IMR-90 (cell line): ENCODE measurements around the gene ANK2. TPM values are rescaled to one million over a fixed set of nuclear protein-coding genes. Genes with fewer than 3 reads are reported as not detected.

ENCODE experiments used
- ATAC-seq: fragments of 200-7000 bp; cut with Tn5 transposase; 2 replicates; pipeline ENCODE4 v1.9.1; 2020; ENCODE audit warnings: low read depth, mild to moderate bottlenecking, moderate library complexity
- BruUV-seq: library from RNA; stranded (reverse); fragments of 400-500 nt; replicated peaks from 2 replicates; lab custom pipeline; 2021; lab: Mats Ljungman, UMichigan
- CTCF ChIA-PET: fragments of 300-600 bp; formaldehyde crosslinking; extraction: SDS; loops from one replicate; lab custom pipeline; 2021; ENCODE audit warnings: antibody characterized with exemption; lab: Yijun Ruan, JAX
- POLR2A ChIA-PET: fragments of 300-600 bp; sonication (Branson Sonifier 250); formaldehyde crosslinking; loops from one replicate; lab custom pipeline; 2022; ENCODE audit warnings: antibody characterized with exemption; ENCODE audit not compliant: unreplicated experiment; lab: Charles Lee
- DNase-seq: peaks from one replicate; pipeline ENCODE4 v3.0.0; 2013
- H2AFZ ChIP-seq: replicated peaks from 2 replicates; pipeline ENCODE3; 2013; ENCODE audit warnings: low read length, mild to moderate bottlenecking; ENCODE audit not compliant: poor library complexity
- H2AK5ac ChIP-seq: 2 replicates; pipeline ENCODE4 v1.6.1; 2013; ENCODE audit warnings: low read depth, low read length, inconsistent platforms
- H2AK9ac ChIP-seq: replicated peaks from 2 replicates; pipeline ENCODE3; 2013; ENCODE audit warnings: mild to moderate bottlenecking, low read depth, low read length, moderate library complexity; ENCODE audit not compliant: poor library complexity
- H2BK120ac ChIP-seq: 2 replicates; pipeline ENCODE4 v1.6.1; 2013; ENCODE audit warnings: low read depth, low read length, inconsistent platforms
- H2BK15ac ChIP-seq: 3 replicates; pipeline ENCODE4 v1.6.1; 2013; ENCODE audit warnings: low read depth, low read length, inconsistent platforms
- H2BK20ac ChIP-seq: 2 replicates; pipeline ENCODE4 v1.6.1; 2013; ENCODE audit warnings: low read depth, mild to moderate bottlenecking, inconsistent platforms, low read length, moderate library complexity
- H2BK5ac ChIP-seq: 2 replicates; pipeline ENCODE4 v1.6.1; 2013; ENCODE audit warnings: mild to moderate bottlenecking, low read depth, low read length, inconsistent platforms; ENCODE audit not compliant: poor library complexity, severe bottlenecking
- H3K14ac ChIP-seq: replicated peaks from 2 replicates; pipeline ENCODE4 v1.6.1; 2013; ENCODE audit warnings: low read depth, low read length, inconsistent platforms
- H3K18ac ChIP-seq: 2 replicates; pipeline ENCODE4 v1.6.1; 2013; ENCODE audit warnings: low read depth, low read length, control low read depth
- H3K23ac ChIP-seq: 2 replicates; pipeline ENCODE4 v1.6.1; 2013; ENCODE audit warnings: low read depth, low read length, inconsistent platforms
- H3K27ac ChIP-seq: 2 replicates; pipeline ENCODE4 v1.5.1; 2013; ENCODE audit warnings: mild to moderate bottlenecking, control low read depth, low read length; ENCODE audit not compliant: insufficient read depth
- H3K27me3 ChIP-seq: 2 replicates; pipeline ENCODE4 v1.6.1; 2013; ENCODE audit warnings: low read length; ENCODE audit not compliant: control insufficient read depth, insufficient read depth
- H3K36me3 ChIP-seq: 2 replicates; pipeline ENCODE4 v1.6.1; 2013; ENCODE audit warnings: low read length, mixed read lengths; ENCODE audit not compliant: control insufficient read depth, insufficient read depth
- H3K4ac ChIP-seq: 2 replicates; pipeline ENCODE4 v1.6.1; 2013; ENCODE audit warnings: low read depth, low read length, inconsistent platforms
- H3K4me1 ChIP-seq: 2 replicates; pipeline ENCODE4 v1.6.1; 2013; ENCODE audit warnings: low read length, mixed read lengths; ENCODE audit not compliant: control insufficient read depth, insufficient read depth
- H3K4me2 ChIP-seq: 2 replicates; pipeline ENCODE4 v1.6.1; 2013; ENCODE audit warnings: low read depth, mild to moderate bottlenecking, control low read depth, low read length, moderate library complexity
- H3K4me3 ChIP-seq: 2 replicates; pipeline ENCODE4 v1.5.1; 2013; ENCODE audit warnings: low read depth, mild to moderate bottlenecking, control low read depth, low read length, moderate library complexity; ENCODE audit not compliant: insufficient read depth
- H3K56ac ChIP-seq: 2 replicates; pipeline ENCODE4 v1.6.1; 2013; ENCODE audit warnings: low read length, inconsistent platforms; ENCODE audit not compliant: insufficient read depth; ENCODE audit errors: extremely low read depth
- H3K79me1 ChIP-seq, 2 experiments: 2 replicates each; pipeline ENCODE4 v1.6.1; 2013; ENCODE audit warnings: low read length in 2 of 2, inconsistent platforms in 1 of 2, low read depth in 1 of 2
- H3K9ac ChIP-seq: 2 replicates; pipeline ENCODE4 v1.6.1; 2013; ENCODE audit warnings: low read depth, low read length, control low read depth
- H3K9me1 ChIP-seq: 2 replicates; pipeline ENCODE4 v1.6.1; 2013; ENCODE audit warnings: low read length, inconsistent platforms; ENCODE audit not compliant: insufficient read depth
- H3K9me3 ChIP-seq: 2 replicates; pipeline ENCODE4 v1.6.1; 2013; ENCODE audit warnings: low read length; ENCODE audit not compliant: control insufficient read depth, insufficient read depth
- H4K20me1 ChIP-seq: 2 replicates; pipeline ENCODE4 v1.6.1; 2013; ENCODE audit warnings: low read length, inconsistent platforms; ENCODE audit not compliant: insufficient read depth
- H4K5ac ChIP-seq: 2 replicates; pipeline ENCODE4 v1.6.1; 2013; ENCODE audit warnings: mild to moderate bottlenecking, low read depth, low read length, control low read depth
- H4K8ac ChIP-seq, 2 experiments: 2 replicates each; pipeline ENCODE4 v1.6.1; 2013; ENCODE audit warnings: low read depth in 2 of 2, low read length in 2 of 2, control low read depth in 1 of 2, inconsistent platforms in 1 of 2
- H4K91ac ChIP-seq: 2 replicates; pipeline ENCODE4 v1.6.1; 2013; ENCODE audit warnings: low read depth, low read length, inconsistent platforms; ENCODE audit not compliant: insufficient read depth
- BHLHE40 ChIP-seq: fragments of 150-350 bp; IDR thresholded peaks from 2 replicates; pipeline ENCODE4 v1.6.1; 2016; ENCODE audit warnings: mild to moderate bottlenecking, low read depth, low read length
- CEBPB ChIP-seq: IDR thresholded peaks from 2 replicates; pipeline ENCODE4 v1.6.1; 2012; ENCODE audit warnings: low read depth, low read length, improper control_type of control experiment
- CTCF ChIP-seq: conservative IDR thresholded peaks from 2 replicates; pipeline ENCODE4 v1.5.1; 2012; ENCODE audit warnings: mild to moderate bottlenecking, low read depth, low read length, improper control_type of control experiment
- MAFK ChIP-seq: IDR thresholded peaks from 2 replicates; pipeline ENCODE4 v1.6.1; 2012; ENCODE audit warnings: low read depth, low read length, improper control_type of control experiment
- NFE2L2 ChIP-seq: fragments of 150-350 bp; IDR thresholded peaks from 2 replicates; pipeline ENCODE4 v1.6.1; 2016; ENCODE audit warnings: low read depth, mild to moderate bottlenecking, low read length
- RAD21 ChIP-seq: IDR thresholded peaks from 2 replicates; pipeline ENCODE4 v1.6.1; 2012; ENCODE audit warnings: low read length, improper control_type of control experiment
- RCOR1 ChIP-seq: IDR thresholded peaks from 2 replicates; pipeline ENCODE4 v1.6.1; 2012; ENCODE audit warnings: mild to moderate bottlenecking, low read length, improper control_type of control experiment; ENCODE audit not compliant: insufficient replicate concordance
- RFX5 ChIP-seq: IDR thresholded peaks from 2 replicates; pipeline ENCODE4 v1.8.0; 2012; ENCODE audit warnings: low read depth, mild to moderate bottlenecking, low read length, moderate library complexity
- WGBS, 2 experiments: methylation state at CpG; one replicate each; pipeline versions ENCODE4 v1.1.5 to v1.1.7; 2013; ENCODE audit warnings: missing lambda C conversion rate in 2 of 2; ENCODE audit not compliant: insufficient read length in 1 of 2; ENCODE audit errors: extremely low coverage in 2 of 2; 5-methylcytosine and 5-hydroxymethylcytosine counted together
- dilution Hi-C: fragments of 300-500 bp; cut with HindIII; formaldehyde crosslinking; loops from one replicate; pipeline ENCODE4 v1.14.3; 2018; ENCODE audit warnings: low sequenced_read_pairs; ENCODE audit not compliant: unreplicated experiment
- in situ Hi-C: fragments of 300-500 bp; cut with MboI; formaldehyde crosslinking; loops from 3 replicates; pipeline ENCODE4 v1.14.3; 2019; ENCODE audit warnings: low sequenced_read_pairs, inconsistent platforms, mixed read lengths
- intact Hi-C: fragments of 100-400 bp; cut with micrococcal nuclease; formaldehyde crosslinking; loops from 2 replicates; pipeline ENCODE4 v1.10.0; 2022
- polyA plus RNA-seq, 3 experiments: library from polyadenylated mRNA; depleted of rRNA; stranded (reverse); fragments of >200 nt; gene quantifications; 2 replicates each; pipeline ENCODE4 v1.2.3, GENCODE V29; 2012; ENCODE audit warnings: low replicate concordance in 1 of 3
- total RNA-seq: library from RNA; depleted of rRNA; stranded (reverse); fragments of >200 nt; gene quantifications from 2 replicates; pipeline ENCODE4 v1.2.3, GENCODE V29; 2012

The ANK2 gene
- total and polyA plus RNA-seq, 2 of the 4 experiments (the other 2 are of a cell fraction) = 0.82 to 6.6 TPM

GRCh38 chr4:113375964-113376666 lies 326.7 kb downstream of the ANK2 start:
- no peak overlapping the region for H3K18ac ChIP-seq
- no peak overlapping the region for H2AFZ ChIP-seq
- H3K4me3 ChIP-seq = no peak overlapping the region
- no peaks in the 10 kb centered on the region for H3K4me1 ChIP-seq
- no peak overlapping the region for H2AK5ac ChIP-seq
- dilution Hi-C loops (no loop called here), in situ Hi-C loops (no loop called here), intact Hi-C loops (no loop called here)
- no peak overlapping the region for H2BK120ac ChIP-seq
- H3K9me3 ChIP-seq = no peaks in the 10 kb centered on the region
- no peaks in the 10 kb centered on the region for H4K20me1 ChIP-seq
- no TSS peak for BruUV-seq
- no peak overlapping the region for H3K27ac ChIP-seq
- H2BK5ac ChIP-seq = no peak overlapping the region
- ChIA-PET POLR2A (no interaction called here), CTCF (interaction anchor here (0.6 to 0.7 kb wide), 2 partner anchors 340 to 1112 kb away, joined by 3 to 5 read pairs; no protein-coding TSS in a partner anchor)
- no CpG with 5 or more reads among the region's 1 CpG for WGBS, 2 experiments
- H2BK15ac ChIP-seq = no peak overlapping the region
- TF ChIP-seq CEBPB = no peak
- no peak for TF ChIP-seq RAD21
- no peak for TF ChIP-seq RFX5
- TF ChIP-seq RCOR1 = no peak
- no peak for TF ChIP-seq NFE2L2
- no peak for TF ChIP-seq CTCF
- TF ChIP-seq MAFK = no peak
- TF ChIP-seq BHLHE40 = no peak
- H3K9me1 ChIP-seq = no peaks in the 10 kb centered on the region
- H3K4ac ChIP-seq = no peak overlapping the region
- H3K36me3 ChIP-seq = no peaks in the 10 kb centered on the region
- H4K5ac ChIP-seq = no peak overlapping the region
- no peak overlapping the region for H4K91ac ChIP-seq
- H3K23ac ChIP-seq = no peak overlapping the region
- no peak overlapping the region for H2BK20ac ChIP-seq
- H3K56ac ChIP-seq = no peak overlapping the region
- no peak overlapping the region for H3K4me2 ChIP-seq
- no peak overlapping the region for H3K9ac ChIP-seq
- H3K14ac ChIP-seq = no peak overlapping the region
- no peaks in the 10 kb centered on the region; the same call in 1 of the 2 replicates for H3K27me3 ChIP-seq
- DNase-seq = peak; percentile 7
- no peak overlapping the region for H2AK9ac ChIP-seq
- H3K79me1 ChIP-seq = no peaks in the 10 kb centered on the region
- ATAC-seq = peak; percentile 80
- no peak overlapping the region for H4K8ac ChIP-seq
